ENCODE results near the gene LYZL6.
A peak's percentile ranks its signal among the peaks of the same experiment; 100 is the strongest.

The LYZL6 gene, protein sequence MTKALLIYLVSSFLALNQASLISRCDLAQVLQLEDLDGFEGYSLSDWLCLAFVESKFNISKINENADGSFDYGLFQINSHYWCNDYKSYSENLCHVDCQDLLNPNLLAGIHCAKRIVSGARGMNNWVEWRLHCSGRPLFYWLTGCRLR

DNA sequence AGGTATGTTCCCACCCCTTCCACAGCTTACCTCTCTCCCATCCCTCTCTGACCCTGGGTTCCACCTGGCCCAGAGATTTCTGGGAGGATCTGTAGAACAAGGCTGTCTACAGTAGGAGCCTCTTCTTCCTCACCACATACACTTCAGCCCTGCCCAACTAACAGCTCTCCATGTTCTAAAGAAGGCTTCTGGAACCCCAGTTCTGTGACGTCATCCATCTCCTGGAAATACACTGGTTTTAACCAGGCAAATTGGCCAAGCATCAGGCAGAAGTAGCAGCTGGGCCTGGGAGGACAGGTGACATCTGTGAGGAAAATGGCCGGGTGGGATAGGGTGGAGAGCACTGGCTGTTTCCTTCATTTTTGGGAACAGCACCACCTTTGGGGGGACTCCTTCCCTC, at the start of gene LYZL6:
Gene LYZL6 (minus strand): TSS at position 177 of the 400 bp plus-strand sequence. CDS start 4,357 bp downstream, outside the sequence.
- no peak for DNase-seq (ENCODE audit: low read depth)

DNA sequence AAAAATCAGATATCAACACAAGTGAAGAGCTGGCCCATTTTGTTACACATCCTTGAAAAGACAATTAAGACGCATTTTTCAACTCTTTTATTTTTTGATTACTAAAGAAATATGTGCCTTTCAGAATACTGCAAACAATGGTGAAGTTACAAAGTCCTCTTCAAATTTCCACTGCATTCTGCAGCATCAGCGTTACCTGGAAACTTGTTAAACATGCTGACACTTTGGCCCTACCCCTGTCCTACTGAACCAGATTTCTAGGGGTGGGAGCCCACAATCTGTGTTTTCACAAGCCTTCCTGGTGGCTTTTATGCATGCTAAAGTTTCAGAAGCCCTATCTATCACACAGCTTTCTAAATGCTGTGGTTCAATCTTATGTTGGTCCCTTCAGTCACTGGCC, 47.6 kb upstream of the LYZL6 start:
- DNase-seq (ENCODE audit: low read depth): no peak

- DNase-seq (ENCODE audit: low read depth): no peak
These were observed 44.7 kb upstream of the LYZL6 start for GRCh38 chr17:35988164-35988563.

- DNase-seq (ENCODE audit: low read depth): no peak
These were observed 43.1 kb upstream of the LYZL6 start, which contains the start of gene CCL14 for GRCh38 chr17:35986643-35987042. Gene CCL14, minus strand, starts transcription at chr17:35986729. Its CDS starts 80 bp downstream, at chr17:35986649.

- no peak for DNase-seq (ENCODE audit: low read depth)
These were observed 40.6 kb upstream of the LYZL6 start for GRCh38 chr17:35984140-35984539.

DNA sequence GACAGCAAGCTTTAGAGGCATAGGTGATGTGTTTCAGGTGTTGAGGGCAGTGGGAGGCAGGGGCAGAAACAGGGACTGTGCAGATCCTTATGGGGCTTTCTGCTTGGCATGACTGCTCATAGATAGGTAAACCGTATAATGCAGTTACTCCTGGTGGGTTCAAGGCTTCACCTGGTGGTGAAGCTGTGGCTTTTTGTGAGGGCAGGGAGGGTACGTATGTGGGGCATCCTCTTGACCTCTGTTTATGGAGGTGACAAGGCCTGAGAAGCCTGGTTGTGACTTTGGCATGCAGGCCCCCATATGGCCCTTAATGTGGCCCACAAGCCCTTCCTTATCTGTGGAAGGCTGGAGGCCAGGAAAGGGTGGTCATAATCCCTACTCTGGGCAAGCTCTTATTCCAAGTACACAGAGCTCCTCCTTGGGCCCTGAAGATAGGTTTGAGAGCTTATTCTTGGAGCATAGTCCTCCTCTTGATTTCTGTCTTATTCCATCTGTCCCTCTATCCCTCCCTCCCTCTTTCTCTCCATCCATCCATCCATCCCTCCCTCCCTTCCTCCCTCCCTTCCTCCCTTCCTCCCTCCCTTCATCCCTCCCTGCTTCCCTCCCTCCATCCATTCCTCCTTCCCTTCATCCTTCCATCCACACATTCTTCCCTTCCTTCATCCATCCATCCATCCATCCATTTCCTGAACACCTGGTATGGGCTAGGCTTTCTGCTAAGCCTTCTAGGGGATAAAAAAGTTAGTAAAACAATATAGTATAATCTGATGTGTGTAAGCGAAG, 39.1 kb upstream of the LYZL6 start:
- DNase-seq (ENCODE audit: low read depth): no peak

GRCh38 chr17:35981908-35982330, 38.4 kb upstream of the LYZL6 start:
- no peak for DNase-seq (ENCODE audit: low read depth)

DNA sequence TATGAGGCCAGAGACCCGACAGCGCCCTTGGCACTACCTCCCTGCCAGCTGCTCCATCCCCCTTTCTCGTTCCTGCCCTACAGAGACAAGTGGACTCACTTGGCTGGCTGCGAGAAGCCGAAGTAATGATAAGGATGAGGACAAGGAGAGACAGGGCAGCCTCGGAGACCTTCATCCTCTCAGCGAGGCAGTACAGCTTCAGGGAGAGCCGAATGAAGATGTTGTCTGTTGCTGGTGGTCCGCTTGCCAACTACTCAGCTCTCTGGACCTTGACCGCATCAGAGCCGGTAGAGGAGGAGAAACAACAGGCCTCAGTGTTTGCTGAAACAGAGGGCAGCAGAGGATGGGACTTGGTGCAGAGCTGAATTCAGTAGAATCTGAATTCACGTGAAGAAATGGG, 37.7 kb upstream of the LYZL6 start, which contains the start of gene CCL16:
Gene CCL16 (minus strand): TSS at position 252 of the 400 bp plus-strand sequence. CDS start 77 bp downstream, at position 175.
- DNase-seq (ENCODE audit: low read depth): no peak

GRCh38 chr17:35978346-35978745, 34.8 kb upstream of the LYZL6 start:
- DNase-seq (ENCODE audit: low read depth): no peak

DNA sequence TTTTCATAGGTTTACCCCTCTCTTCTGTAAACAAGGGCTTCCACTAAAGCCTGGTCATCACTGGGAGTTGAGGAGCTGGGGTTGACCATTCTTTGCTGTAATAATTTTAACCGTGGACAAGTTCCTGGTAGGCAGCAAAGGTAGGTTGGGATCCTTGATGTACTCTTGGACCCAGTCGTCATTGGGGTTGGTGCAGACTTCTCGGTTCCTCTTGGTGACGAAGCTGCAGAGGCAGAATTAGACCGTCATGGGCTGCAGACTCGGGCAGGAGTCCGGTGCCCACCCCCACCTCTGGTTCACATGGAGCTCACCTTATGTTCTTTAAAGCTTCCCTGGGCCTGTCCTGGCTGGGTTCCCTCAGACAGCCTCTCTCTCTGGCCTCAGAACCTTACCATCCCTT, 34.0 kb upstream of the LYZL6 start:
- DNase-seq (ENCODE audit: low read depth): no peak

DNA sequence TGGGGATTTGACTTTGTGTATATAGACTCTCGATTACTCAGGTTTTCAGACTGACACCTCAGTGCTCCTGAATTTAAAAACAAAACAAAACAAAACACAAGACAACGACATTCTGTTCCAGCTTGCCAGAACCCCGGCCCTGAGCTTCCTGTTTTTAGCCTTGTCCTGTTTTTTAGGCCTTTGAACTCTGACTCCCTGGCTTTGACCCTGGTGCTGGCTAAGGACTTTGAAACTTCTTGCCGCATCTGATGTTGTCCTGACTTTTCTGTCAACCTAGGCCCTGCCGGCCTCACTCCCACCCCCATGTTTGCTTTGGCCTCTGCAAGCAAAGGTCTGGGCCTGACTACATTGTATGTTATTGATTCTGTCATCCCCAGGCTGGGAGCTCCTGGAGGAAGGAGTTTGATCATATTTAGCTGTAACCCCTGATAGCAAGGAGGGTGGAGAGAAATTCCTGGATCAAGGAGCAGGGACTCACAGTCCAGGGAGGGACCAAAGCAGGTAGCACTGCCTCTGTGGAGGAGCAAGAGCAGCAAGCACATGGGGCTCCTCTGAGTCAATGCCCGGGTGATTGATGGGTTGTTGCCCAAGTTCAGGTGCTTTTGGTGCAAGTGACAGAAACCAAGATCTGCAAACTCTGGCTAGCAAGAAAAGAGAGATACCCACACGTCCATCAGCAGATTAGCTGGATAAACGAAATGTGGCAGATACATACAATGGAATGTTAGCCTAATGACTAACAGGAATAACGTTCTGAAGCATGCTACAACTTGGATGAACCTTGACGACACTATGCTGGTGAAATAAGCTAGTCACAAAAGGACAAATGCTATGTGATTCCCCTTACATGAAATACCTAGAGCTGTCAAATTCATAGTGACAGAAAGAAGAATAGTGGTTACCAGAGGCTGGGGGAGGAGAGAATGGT, 30.1 kb upstream of the LYZL6 start:
- DNase-seq (ENCODE audit: low read depth): no peak

- no peak for DNase-seq (ENCODE audit: low read depth)
These were observed 29.4 kb upstream of the LYZL6 start for GRCh38 chr17:35972945-35973332.

- no peak for DNase-seq (ENCODE audit: low read depth)
These were observed 29.0 kb upstream of the LYZL6 start for GRCh38 chr17:35972535-35972934.

GRCh38 chr17:35972066-35972465, 28.6 kb upstream of the LYZL6 start:
- no peak for DNase-seq (ENCODE audit: low read depth)

DNA sequence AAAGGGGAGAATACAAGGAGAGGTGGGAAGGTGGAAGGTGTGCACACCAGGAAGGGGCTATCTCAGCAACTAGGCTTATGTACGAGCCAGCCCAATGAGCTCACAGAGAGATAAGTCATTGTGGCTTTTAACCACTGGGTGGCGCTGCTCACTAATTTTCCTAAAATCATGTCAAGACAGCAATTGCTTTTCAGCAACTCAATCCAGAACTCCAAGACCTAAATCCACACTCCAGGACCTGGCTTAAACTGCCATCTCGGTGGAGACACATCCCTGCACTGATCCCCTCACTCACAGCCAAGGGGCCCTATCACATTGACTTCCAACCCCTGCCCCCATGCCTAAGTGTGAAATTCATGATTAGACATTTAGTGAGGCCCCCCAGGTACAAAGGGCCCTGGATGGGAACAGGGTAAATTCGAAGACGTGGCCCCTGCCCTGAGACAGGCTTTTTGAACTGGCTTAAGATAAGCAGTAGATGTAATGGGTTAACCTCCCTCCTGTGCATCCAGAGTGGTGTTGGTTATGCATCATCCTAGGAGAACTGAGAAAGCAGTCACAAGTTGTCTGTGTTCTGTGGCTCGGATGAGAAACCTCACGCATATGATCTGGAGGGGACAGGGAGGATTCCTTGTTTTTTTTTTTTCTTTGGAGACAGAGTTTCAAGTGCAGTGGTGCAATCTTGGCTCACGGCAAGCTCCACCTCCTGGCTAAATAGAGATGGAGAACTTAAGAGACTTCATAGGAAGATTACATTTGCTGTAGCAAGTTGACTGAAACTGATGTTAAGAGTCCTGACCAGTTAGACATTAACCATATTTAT, 26.3 kb upstream of the LYZL6 start:
- DNase-seq (ENCODE audit: low read depth): peak; percentile 52

GRCh38 chr17:35968520-35969054, 25.1 kb upstream of the LYZL6 start:
- DNase-seq (ENCODE audit: low read depth): no peak

DNA sequence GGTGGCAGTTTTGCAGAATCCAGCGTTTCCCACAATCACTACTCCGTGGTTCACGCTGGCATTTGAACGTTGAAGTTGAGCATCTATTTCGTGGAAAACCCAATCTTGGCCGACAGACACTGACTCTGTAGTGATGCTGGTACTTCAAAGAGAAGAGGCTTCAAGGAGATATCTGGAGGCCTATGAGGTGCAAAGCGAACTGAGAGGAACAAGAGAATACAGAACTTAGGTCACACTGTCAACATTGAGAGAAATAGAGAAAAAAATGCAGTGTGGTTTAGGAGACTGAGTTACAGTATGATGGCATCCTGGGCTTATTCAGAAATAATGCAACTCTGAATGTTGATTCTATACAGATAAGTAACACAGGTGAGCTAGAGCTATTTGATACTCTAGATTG, 21.8 kb upstream of the LYZL6 start:
- DNase-seq (ENCODE audit: low read depth): no peak

DNA sequence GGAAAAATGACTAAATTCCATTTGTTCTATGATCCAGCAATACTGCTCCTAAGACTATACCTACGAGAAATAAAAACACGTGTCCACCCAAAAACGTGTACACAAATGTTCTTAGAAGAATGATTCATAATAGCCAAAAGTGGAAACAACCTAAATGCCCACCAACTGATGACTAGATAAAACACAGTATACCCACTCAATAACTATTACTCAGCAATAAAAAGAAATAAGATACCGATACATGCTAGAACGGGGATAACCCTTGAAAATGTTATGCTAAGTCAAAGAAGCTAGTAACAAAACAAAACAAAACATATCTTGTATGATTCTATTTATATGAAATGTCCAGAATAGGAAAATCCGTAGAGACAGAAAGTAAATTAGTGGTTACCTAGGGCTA, 20.1 kb upstream of the LYZL6 start:
- DNase-seq (ENCODE audit: low read depth): no peak

DNA sequence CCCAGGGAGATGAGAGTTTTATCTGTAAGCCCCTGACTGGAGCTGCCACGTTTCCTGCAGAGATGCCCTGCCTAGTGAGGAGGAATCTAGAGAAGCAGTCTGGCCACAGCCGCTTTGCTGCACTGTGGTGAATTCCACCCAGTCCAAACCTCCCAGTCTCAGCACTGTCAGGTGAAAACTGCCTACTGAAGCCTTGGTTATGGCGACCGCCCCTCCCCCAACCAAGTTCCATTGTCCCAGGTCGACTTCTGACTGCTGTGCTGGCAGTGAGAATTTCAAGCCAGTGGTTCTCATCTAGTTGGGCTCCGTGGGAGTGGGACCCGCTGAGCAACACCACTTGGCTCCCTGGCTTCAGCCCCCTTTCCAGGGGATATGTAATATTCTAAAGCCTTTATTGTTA, 10.2 kb upstream of the LYZL6 start:
- no peak for DNase-seq (ENCODE audit: low read depth)

DNA sequence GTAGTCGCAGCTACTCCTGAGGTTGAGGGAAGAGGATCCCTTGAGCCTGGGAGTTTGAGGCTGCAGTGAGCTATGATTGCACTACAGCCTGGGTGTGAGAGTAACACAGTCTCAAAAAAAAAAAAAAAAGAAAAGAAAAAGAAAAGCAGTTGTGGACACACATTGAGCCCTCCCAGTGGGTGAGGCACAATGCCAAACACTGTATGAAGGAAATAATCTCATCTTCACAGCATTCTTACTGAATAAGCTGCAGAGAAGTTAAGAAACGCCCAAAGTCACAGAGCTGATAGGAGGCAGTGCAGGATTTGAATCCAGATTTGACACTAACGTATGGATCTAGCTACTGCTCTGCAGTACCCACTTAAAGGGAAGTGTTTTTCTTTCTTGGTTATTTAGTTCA, 5.9 kb upstream of the LYZL6 start:
- DNase-seq (ENCODE audit: low read depth): no peak

DNA sequence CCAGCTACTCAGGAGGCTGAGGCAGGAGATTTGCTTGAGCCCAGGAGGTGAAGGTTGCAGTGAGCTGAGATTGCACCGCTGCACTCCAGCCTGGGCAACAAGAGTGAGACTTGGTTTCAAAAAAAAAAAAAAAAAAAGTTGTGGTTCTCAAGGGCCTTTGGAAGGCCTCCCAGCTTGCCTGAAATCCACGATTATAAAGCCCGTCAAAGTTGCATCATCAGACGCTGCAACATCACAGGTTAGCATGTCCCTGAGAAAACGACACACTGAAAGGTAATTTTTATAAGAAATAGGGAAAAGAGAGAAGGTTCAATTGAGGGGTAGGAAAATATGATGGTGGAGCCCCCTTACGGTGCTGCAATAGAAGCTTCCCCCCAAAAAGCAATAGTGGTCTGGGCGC, 4.6 kb upstream of the LYZL6 start:
- DNase-seq (ENCODE audit: low read depth): no peak
